ENCODE results near the gene PLCB1. TPM values are rescaled to one million over a fixed set of nuclear protein-coding genes. Genes with fewer than 3 reads are reported as not detected.

The PLCB1 gene
- total RNA-seq, 1 experiment from 2014 or later = not detected

GRCh38 chr20:8368670-8369069, 236.6 kb downstream of the PLCB1 start:
- no peaks in the 10 kb centered on the region for H3K27me3 ChIP-seq (ENCODE audit: insufficient read depth, low read depth)
- no peaks in the 10 kb centered on the region for H3K9me3 ChIP-seq (ENCODE audit: insufficient read depth, low read depth)
- POLR2A ChIA-PET (ENCODE audit: unreplicated experiment) = no interaction called here
- no peak overlapping the region for H3K27ac ChIP-seq
- BruUV-seq (replicated peaks) = no TSS peak
- H3K36me3 ChIP-seq (ENCODE audit: low read depth) = no peaks in the 10 kb centered on the region
- intact Hi-C loops (cut with micrococcal nuclease; ENCODE audit: unreplicated experiment) = no loop called here
- H4K20me1 ChIP-seq (ENCODE audit: insufficient read depth) = no peaks in the 10 kb centered on the region
- no peaks in the 10 kb centered on the region for H3K9me2 ChIP-seq (ENCODE audit: insufficient read depth)
- DNase-seq = no peak
- no peak overlapping the region for H3K4me3 ChIP-seq
- no peak overlapping the region for H2AFZ ChIP-seq
- CTCF ChIA-PET = no interaction called here
- no peaks in the 10 kb centered on the region for H3K79me2 ChIP-seq (ENCODE audit: low read depth)
- no peak overlapping the region for H3K4me2 ChIP-seq
- H3K4me1 ChIP-seq (replicated peaks; ENCODE audit: insufficient read depth) = no peaks in the 10 kb centered on the region
- TF ChIP-seq EZH2 (IDR thresholded peaks at IDR 0.05; ENCODE audit: low read depth) (no peak), CTCF (conservative IDR thresholded peaks at IDR 0.05) (no peak)
- H3F3A ChIP-seq (ENCODE audit: insufficient read depth, low read depth) = no peaks in the 10 kb centered on the region

- Histone ChIP-seq H3K9me2 (ENCODE audit: insufficient read depth) (no peaks in the 10 kb centered on the region), H3K4me2 (no peak overlapping the region), H4K20me1 (ENCODE audit: insufficient read depth) (no peaks in the 10 kb centered on the region), H3K27ac (no peak overlapping the region), H3K4me3 (no peak overlapping the region), H3K27me3 (ENCODE audit: insufficient read depth, low read depth) (no peaks in the 10 kb centered on the region), H3F3A (ENCODE audit: insufficient read depth, low read depth) (no peaks in the 10 kb centered on the region), H3K36me3 (ENCODE audit: low read depth) (no peaks in the 10 kb centered on the region), H3K9me3 (ENCODE audit: insufficient read depth, low read depth) (no peaks in the 10 kb centered on the region), H2AFZ (no peak overlapping the region), H3K79me2 (ENCODE audit: low read depth) (no peaks in the 10 kb centered on the region), H3K4me1 (replicated peaks; ENCODE audit: insufficient read depth) (no peaks in the 10 kb centered on the region)
- intact Hi-C loops (cut with micrococcal nuclease; ENCODE audit: unreplicated experiment) = no loop called here
- POLR2A ChIA-PET (ENCODE audit: unreplicated experiment) = no interaction called here
- TF ChIP-seq EZH2 (IDR thresholded peaks at IDR 0.05; ENCODE audit: low read depth) = no peak
- TF ChIP-seq CTCF (conservative IDR thresholded peaks at IDR 0.05) = no peak
- BruUV-seq (replicated peaks) = no TSS peak
- CTCF ChIA-PET = no interaction called here
- DNase-seq = no peak
Measured at GRCh38 chr20:8369311-8369710, 237.2 kb downstream of the PLCB1 start.

- ChIA-PET CTCF (no interaction called here), POLR2A (ENCODE audit: unreplicated experiment) (no interaction called here)
- H3F3A ChIP-seq (ENCODE audit: insufficient read depth, low read depth) = no peaks in the 10 kb centered on the region
Measured at GRCh38 chr20:8370774-8371173, 238.7 kb downstream of the PLCB1 start.

More at GRCh38 chr20:8370774-8371173, 238.7 kb downstream of the PLCB1 start:
- Histone ChIP-seq H3K9me2 (ENCODE audit: insufficient read depth) (no peaks in the 10 kb centered on the region), H3K36me3 (ENCODE audit: low read depth) (no peaks in the 10 kb centered on the region), H3K4me1 (replicated peaks; ENCODE audit: insufficient read depth) (no peaks in the 10 kb centered on the region), H3K79me2 (ENCODE audit: low read depth) (no peaks in the 10 kb centered on the region), H3K27me3 (ENCODE audit: insufficient read depth, low read depth) (no peaks in the 10 kb centered on the region), H3K4me3 (no peak overlapping the region), H3K4me2 (no peak overlapping the region), H3K9me3 (ENCODE audit: insufficient read depth, low read depth) (no peaks in the 10 kb centered on the region), H2AFZ (no peak overlapping the region), H3K27ac (no peak overlapping the region), H4K20me1 (ENCODE audit: insufficient read depth) (no peaks in the 10 kb centered on the region)
- no TSS peak for BruUV-seq (replicated peaks)
- DNase-seq = no peak
- TF ChIP-seq EZH2 (IDR thresholded peaks at IDR 0.05; ENCODE audit: low read depth) (no peak), CTCF (conservative IDR thresholded peaks at IDR 0.05) (no peak)
- intact Hi-C loops (cut with micrococcal nuclease; ENCODE audit: unreplicated experiment) = no loop called here

Measured in PC-9 (cell line).